GM12878 (cell line): Measurements from ENCODE around the gene SOX10. TPM values are rescaled to one million over a fixed set of nuclear protein-coding genes. Genes with fewer than 3 reads are reported as not detected.

ENCODE experiments used
- ATAC-seq: fragments of 200-7000 bp; cut with Tn5 transposase; 3 replicates; pipeline ENCODE4 v1.9.1; 2020; ENCODE audit warnings: mild to moderate bottlenecking, moderate library complexity
- BruUV-seq: library from RNA; stranded (reverse); fragments of 400-500 nt; replicated peaks from 2 replicates; lab custom pipeline; 2021; lab: Mats Ljungman, UMichigan
- CTCF ChIA-PET: fragments of 300-600 bp; sonication (Branson Sonifier 250); formaldehyde crosslinking; extraction: SDS; loops from one replicate; lab custom pipeline; 2021; ENCODE audit warnings: inconsistent platforms; lab: Yijun Ruan, JAX
- POLR2A ChIA-PET: fragments of 350-600 bp; formaldehyde crosslinking; extraction: SDS; loops from one replicate; lab custom pipeline; 2021; ENCODE audit warnings: inconsistent platforms; lab: Charles Lee
- RAD21 ChIA-PET: fragments of 300-600 bp; sonication (Branson Sonifier 250); formaldehyde crosslinking; loops from one replicate; lab custom pipeline; 2023; ENCODE audit warnings: antibody characterized with exemption; ENCODE audit not compliant: unreplicated experiment; lab: Charles Lee
- SMC1A ChIA-PET: fragments of 300-600 bp; sonication (Branson Sonifier 250); formaldehyde crosslinking; loops from one replicate; lab custom pipeline; 2023; ENCODE audit not compliant: unreplicated experiment, uncharacterized antibody; lab: Charles Lee
- DNase-seq: peaks from one replicate; pipeline ENCODE4 v3.0.0-alpha.2; 2011; ENCODE audit warnings: low read depth, low spot score
- FAIRE-seq: peaks from 3 replicates; lab custom pipeline; 2011; peaks lifted over from hg19 to GRCh38; lab: Jason Lieb, UNC
- H2AFZ ChIP-seq: 2 replicates; pipeline ENCODE4 v1.6.0; 2011; ENCODE audit warnings: low read depth, low read length, control low read depth; ENCODE audit not compliant: control insufficient read depth
- H3K27ac ChIP-seq: 2 replicates; pipeline ENCODE4 v1.5.1; 2011; ENCODE audit warnings: control low read depth; ENCODE audit not compliant: control insufficient read depth, insufficient read depth
- H3K27me3 ChIP-seq, 2 experiments: replicated peaks in 1 of 2; 2 replicates each; pipeline versions ENCODE4 v1.6.0 to v1.6.1; 2011; ENCODE audit warnings: low read length in 1 of 2; ENCODE audit not compliant: control insufficient read depth in 2 of 2, insufficient read depth in 2 of 2
- H3K36me3 ChIP-seq, 2 experiments: 2 replicates each; pipeline ENCODE4 v1.5.1; 2011; ENCODE audit warnings: low read length in 1 of 2; ENCODE audit not compliant: control insufficient read depth in 2 of 2, insufficient read depth in 2 of 2
- H3K4me1 ChIP-seq: 2 replicates; pipeline ENCODE4 v1.6.1; 2011; ENCODE audit warnings: mild to moderate bottlenecking, low read length, moderate library complexity, mixed read lengths; ENCODE audit not compliant: control insufficient read depth, insufficient read depth
- H3K4me2 ChIP-seq: 2 replicates; pipeline ENCODE4 v1.6.0; 2011; ENCODE audit warnings: control low read depth; ENCODE audit not compliant: control insufficient read depth, insufficient read depth
- H3K4me3 ChIP-seq: fragments of 200-600 bp; sonication (generic); 2 replicates; pipeline ENCODE4 v1.5.1; 2016
- H3K79me2 ChIP-seq: 2 replicates; pipeline ENCODE4 v1.6.0; 2011; ENCODE audit warnings: low read length; ENCODE audit not compliant: control insufficient read depth, insufficient read depth
- H3K9ac ChIP-seq: 2 replicates; pipeline ENCODE4 v1.8.0; 2011; ENCODE audit warnings: low read length, control low read depth, mixed read lengths; ENCODE audit not compliant: control insufficient read depth, insufficient read depth
- H3K9me3 ChIP-seq: replicated peaks from 3 replicates; pipeline ENCODE4 v1.5.1; 2011; ENCODE audit warnings: mild to moderate bottlenecking, low read length; ENCODE audit not compliant: control insufficient read depth, insufficient read depth
- H4K20me1 ChIP-seq: 2 replicates; pipeline ENCODE4 v1.6.0; 2011; ENCODE audit not compliant: control insufficient read depth, insufficient read depth
- CHD4 ChIP-seq: fragments of 200-600 bp; sonication (generic); IDR thresholded peaks from 2 replicates; pipeline ENCODE4 v1.6.1; 2016; ENCODE audit warnings: mild to moderate bottlenecking
- ELK1 ChIP-seq: IDR thresholded peaks from 2 replicates; pipeline ENCODE4 v1.6.1; 2012; ENCODE audit warnings: low read depth, low read length, improper control_type of control experiment
- FOXM1 ChIP-seq: IDR thresholded peaks from 2 replicates; pipeline ENCODE4 v1.6.1; 2012; ENCODE audit warnings: low read depth, mild to moderate bottlenecking, inconsistent platforms, low read length, moderate library complexity
- HDAC2 ChIP-seq: fragments of 200-600 bp; sonication (generic); IDR thresholded peaks from 2 replicates; pipeline ENCODE4 v1.6.1; 2017
- NFYB ChIP-seq: IDR thresholded peaks from 2 replicates; pipeline ENCODE4 v1.6.1; 2011; ENCODE audit warnings: low read depth, mild to moderate bottlenecking, low read length, improper control_type of control experiment, moderate library complexity; ENCODE audit not compliant: insufficient read depth
- POLR2A ChIP-seq: IDR thresholded peaks from 2 replicates; pipeline ENCODE4 v1.6.1; 2011; ENCODE audit warnings: low read depth, mild to moderate bottlenecking, low read length
- PRDM15 ChIP-seq: fragments of 450-650 bp; formaldehyde crosslinking; IDR thresholded peaks from 2 replicates; pipeline ENCODE4 v1.4.0; 2020; ENCODE audit warnings: mild to moderate bottlenecking, moderate library complexity
- SKIL ChIP-seq: fragments of 450-650 bp; IDR thresholded peaks from 2 replicates; pipeline ENCODE4 v1.6.1; 2017; ENCODE audit warnings: mild to moderate bottlenecking, low read depth, inconsistent platforms; ENCODE audit not compliant: poor library complexity, severe bottlenecking
- TCF3 ChIP-seq: IDR thresholded peaks from 2 replicates; pipeline ENCODE4 v1.6.1; 2012; ENCODE audit warnings: low read depth, mild to moderate bottlenecking, low read length, borderline replicate concordance; ENCODE audit not compliant: insufficient read depth
- USF2 ChIP-seq: IDR thresholded peaks from 2 replicates; pipeline ENCODE4 v1.6.1; 2011; ENCODE audit warnings: low read depth, low read length, improper control_type of control experiment, borderline replicate concordance
- ZNF384 ChIP-seq: IDR thresholded peaks from 2 replicates; pipeline ENCODE4 v1.6.1; 2012; ENCODE audit warnings: low read depth, mild to moderate bottlenecking, low read length, improper control_type of control experiment, borderline replicate concordance
- WGBS: methylation state at CpG from one replicate; pipeline ENCODE4 v1.1.6; 2016; ENCODE audit warnings: low lambda C conversion rate; ENCODE audit not compliant: insufficient replicate concordance, insufficient coverage; ENCODE audit errors: missing lambda C conversion rate; 5-methylcytosine and 5-hydroxymethylcytosine counted together
- in situ Hi-C: fragments of 300-500 bp; cut with MboI; formaldehyde crosslinking; loops from 9 replicates; pipeline ENCODE4 v1.14.3; 2018; ENCODE audit warnings: mixed read lengths
- intact Hi-C: fragments of 100-400 bp; cut with micrococcal nuclease; formaldehyde crosslinking; loops from one replicate; pipeline ENCODE4 v1.14.2; 2022; ENCODE audit not compliant: unreplicated experiment
- polyA plus RNA-seq, 11 experiments: library from polyadenylated mRNA; depleted of rRNA in 4 of 11; unstranded in 6 of 11; stranded (reverse) in 5 of 11; fragments of >200 nt; fragmentation: Nextera tagmentation in 4 of 11; fragmentation: Illumina TruSeq in 1 of 11; extraction: Ambion mirVana in 4 of 11; extraction: Trizol in 1 of 11; gene quantifications; 1 replicate in 1 of 11; 2 replicates in 10 of 11; pipeline versions ENCODE4 v1.2.1 to v1.2.3, GENCODE V29; 2011 to 2016; ENCODE audit warnings: inconsistent platforms in 2 of 11, missing spikeins in 2 of 11, low read depth in 1 of 11
- total RNA-seq, 4 experiments: library from RNA; depleted of rRNA in 3 of 4; stranded (reverse); fragments of >200 nt in 3 of 4; fragmentation: Illumina TruSeq in 1 of 4; extraction: Trizol in 1 of 4; gene quantifications; 2 replicates each; pipeline versions ENCODE4 v1.2.1 to v1.2.3, GENCODE V29; 2013 to 2021

The SOX10 gene
- total and polyA plus RNA-seq, 10 of the 15 experiments (the other 5 are each of a cell fraction or from before 2014, with no cell fraction given) = 0.05 TPM; not detected in 9

- SMC1A ChIA-PET = no interaction called here
- DNase-seq (no peak), FAIRE-seq (no peak)
- no peak for TF ChIP-seq USF2
- no peak for TF ChIP-seq CHD4
- no peak for TF ChIP-seq POLR2A
- TF ChIP-seq ZNF384 = no peak
- no peak for TF ChIP-seq SKIL
- no peak for TF ChIP-seq NFYB
- TF ChIP-seq FOXM1 = no peak
- no peak for TF ChIP-seq ELK1
- no peak for TF ChIP-seq HDAC2
- TF ChIP-seq PRDM15 = no peak
- TF ChIP-seq TCF3 = no peak
- TF ChIP-seq, all 136 proteins: peak for 0
- H3K9ac ChIP-seq = no peak overlapping the region
- H3K4me1 ChIP-seq = no peaks in the 10 kb centered on the region
- no peaks in the 10 kb centered on the region for H4K20me1 ChIP-seq
- H3K4me2 ChIP-seq = no peak overlapping the region
- BruUV-seq = no TSS peak
- H3K4me3 ChIP-seq = no peak overlapping the region
- in situ Hi-C loops (no loop called here), intact Hi-C loops (no loop called here)
- 54% methylated on average over 6 of the region's 6 CpGs for WGBS
- no peak overlapping the region for H3K27ac ChIP-seq
- RAD21 ChIA-PET = no interaction called here
- H2AFZ ChIP-seq = no peak overlapping the region
- H3K9me3 ChIP-seq = no peaks in the 10 kb centered on the region
- H3K36me3 ChIP-seq = no peaks in the 10 kb centered on the region
- CTCF ChIA-PET = no interaction called here
- POLR2A ChIA-PET = no interaction called here
- H3K27me3 ChIP-seq = 0 out of 4 replicates have a peak, but pooled peaks cover 0 to 4% of the 10 kb centered on the region in 2 experiments
- H3K79me2 ChIP-seq = no peaks in the 10 kb centered on the region
- ATAC-seq = no peak
These were observed 36.9 kb upstream of the SOX10 start for GRCh38 chr22:38021206-38021605.
